Measurements from ENCODE around the gene ITM2B.

The ITM2B gene

GRCh38 chr13:48275507-48275906 is 42.5 kb downstream of the ITM2B start:
- Histone ChIP-seq H3K4me1 (ENCODE audit: low read depth, poor library complexity, severe bottlenecking) (no peaks in the 10 kb centered on the region), H3K36me3 (ENCODE audit: insufficient read depth) (no peaks in the 10 kb centered on the region), H3K4me2 (no peak overlapping the region), H2AFZ (ENCODE audit: low read depth) (no peak overlapping the region), H4K20me1 (ENCODE audit: insufficient read depth) (no peaks in the 10 kb centered on the region), H3K79me2 (ENCODE audit: insufficient read depth, low read depth) (no peaks in the 10 kb centered on the region), H3K27me3 (ENCODE audit: insufficient read depth, low read depth) (no peaks in the 10 kb centered on the region), H3K4me3 (IDR thresholded peaks at IDR 0.05; ENCODE audit: insufficient read depth, low read depth, low read length) (no peak overlapping the region), H3K27ac (no peak overlapping the region), H3K9ac (no peak overlapping the region)
- no peak for TF ChIP-seq CTCF (conservative IDR thresholded peaks at IDR 0.05; ENCODE audit: low read depth, low read length)

- Histone ChIP-seq H3K4me3 (IDR thresholded peaks at IDR 0.05; ENCODE audit: insufficient read depth, low read depth, low read length) (no peak overlapping the region), H3K27me3 (ENCODE audit: insufficient read depth, low read depth) (no peaks in the 10 kb centered on the region), H3K79me2 (ENCODE audit: insufficient read depth, low read depth) (no peaks in the 10 kb centered on the region), H4K20me1 (ENCODE audit: insufficient read depth) (no peaks in the 10 kb centered on the region), H2AFZ (ENCODE audit: low read depth) (no peak overlapping the region), H3K27ac (no peak overlapping the region), H3K9ac (no peak overlapping the region), H3K4me2 (no peak overlapping the region), H3K36me3 (ENCODE audit: insufficient read depth) (no peaks in the 10 kb centered on the region), H3K4me1 (ENCODE audit: low read depth, poor library complexity, severe bottlenecking) (no peaks in the 10 kb centered on the region)
- TF ChIP-seq CTCF (conservative IDR thresholded peaks at IDR 0.05; ENCODE audit: low read depth, low read length): no peak
Observed at GRCh38 chr13:48278806-48279205, 45.8 kb downstream of the ITM2B start.

- H3K36me3 ChIP-seq (ENCODE audit: insufficient read depth): no peaks in the 10 kb centered on the region
- peaks cover 3% of the 10 kb centered on the region for H3K4me1 ChIP-seq (ENCODE audit: low read depth, poor library complexity, severe bottlenecking)
- H3K4me3 ChIP-seq (IDR thresholded peaks at IDR 0.05; ENCODE audit: insufficient read depth, low read depth, low read length): no peak overlapping the region
- no peak overlapping the region for H3K27ac ChIP-seq
- H3K27me3 ChIP-seq (ENCODE audit: insufficient read depth, low read depth): no peaks in the 10 kb centered on the region
- H2AFZ ChIP-seq (ENCODE audit: low read depth): no peak overlapping the region
- TF ChIP-seq CTCF (conservative IDR thresholded peaks at IDR 0.05; ENCODE audit: low read depth, low read length): no peak
- H4K20me1 ChIP-seq (ENCODE audit: insufficient read depth): no peaks in the 10 kb centered on the region
- H3K79me2 ChIP-seq (ENCODE audit: insufficient read depth, low read depth): no peaks in the 10 kb centered on the region
- H3K4me2 ChIP-seq: no peak overlapping the region
- H3K9ac ChIP-seq: no peak overlapping the region
Observed at GRCh38 chr13:48281556-48281955, 48.5 kb downstream of the ITM2B start.

GRCh38 chr13:48291730-48292129 is 58.7 kb downstream of the ITM2B start:
- H4K20me1 ChIP-seq (ENCODE audit: insufficient read depth): no peaks in the 10 kb centered on the region
- H3K4me2 ChIP-seq: no peak overlapping the region
- H3K27ac ChIP-seq: no peak overlapping the region
- H3K27me3 ChIP-seq (ENCODE audit: insufficient read depth, low read depth): no peaks in the 10 kb centered on the region
- H3K4me3 ChIP-seq (IDR thresholded peaks at IDR 0.05; ENCODE audit: insufficient read depth, low read depth, low read length): no peak overlapping the region
- H3K79me2 ChIP-seq (ENCODE audit: insufficient read depth, low read depth): no peaks in the 10 kb centered on the region
- no peak overlapping the region for H2AFZ ChIP-seq (ENCODE audit: low read depth)
- H3K36me3 ChIP-seq (ENCODE audit: insufficient read depth): no peaks in the 10 kb centered on the region
- peaks cover 16% of the 10 kb centered on the region for H3K4me1 ChIP-seq (ENCODE audit: low read depth, poor library complexity, severe bottlenecking)
- H3K9ac ChIP-seq: no peak overlapping the region
- TF ChIP-seq CTCF (conservative IDR thresholded peaks at IDR 0.05; ENCODE audit: low read depth, low read length): no peak
